HCT116 (cell line): ENCODE measurements around the gene RYR2. TPM values are rescaled to one million over a fixed set of nuclear protein-coding genes. Genes with fewer than 3 reads are reported as not detected.
"Not testable (repeated sequence)": the region's sequence is repeated elsewhere in the genome, so short reads cannot be mapped to it uniquely, and the experiment has no call there.

Experiments
- ATAC-seq: fragments of 200-7000 bp; cut with Tn5 transposase; 2 replicates; pipeline ENCODE4 v1.9.1; 2020; ENCODE audit warnings: mild to moderate bottlenecking, moderate library complexity
- BruUV-seq: library from RNA; stranded (reverse); fragments of 400-500 nt; replicated peaks from 2 replicates; lab custom pipeline; 2021; lab: Mats Ljungman, UMichigan
- CTCF ChIA-PET: fragments of 300-600 bp; sonication (Branson Sonifier 250); formaldehyde crosslinking; loops from one replicate; lab custom pipeline; 2021; ENCODE audit warnings: antibody characterized with exemption; lab: Charles Lee
- POLR2A ChIA-PET: fragments of 300-600, 350-600 bp; sonication (Branson Sonifier 250); formaldehyde crosslinking; loops from one replicate; lab custom pipeline; 2021; ENCODE audit warnings: antibody characterized with exemption; lab: Charles Lee
- RAD21 ChIA-PET, 2 experiments: fragments of 300-600 bp; sonication (Branson Sonifier 250); formaldehyde crosslinking; loops; one replicate each; lab custom pipeline; 2023; ENCODE audit warnings: low total read pairs in 2 of 2; ENCODE audit not compliant: uncharacterized antibody in 2 of 2, unreplicated experiment in 2 of 2, low non-redundant PET in 1 of 2; lab: Charles Lee
- DNase-seq: peaks from one replicate; pipeline ENCODE4 v3.0.0-alpha.2; 2010; ENCODE audit warnings: low read depth, low spot score
- H2AFZ ChIP-seq: fragments of 200-600 bp; shearing (Covaris generic), sonication (generic); 2 replicates; pipeline ENCODE4 v1.6.1; 2017; ENCODE audit warnings: low read depth, mixed run types, mixed read lengths, antibody characterized with exemption, low read length; ENCODE audit not compliant: poor library complexity, severe bottlenecking
- H3K27ac ChIP-seq: 2 replicates; pipeline ENCODE4 v1.5.1; 2012; ENCODE audit warnings: low read depth, low read length
- H3K27me3 ChIP-seq: fragments of 200-600 bp; sonication (generic); 2 replicates; pipeline ENCODE4 v1.6.1; 2016; ENCODE audit warnings: mixed run types, low read length, mixed read lengths; ENCODE audit not compliant: insufficient read depth
- H3K36me3 ChIP-seq, 2 experiments: fragments of 200-500 bp in 1 of 2; fragments of 200-600 bp in 1 of 2; sonication (Bioruptor generic) in 1 of 2; sonication (generic) in 1 of 2; 2 replicates each; pipeline versions ENCODE4 v1.5.1 to v1.6.1; 2014 to 2016; ENCODE audit warnings: low read length in 2 of 2, inconsistent platforms in 1 of 2, mixed read lengths in 1 of 2, mixed run types in 1 of 2; ENCODE audit not compliant: insufficient read depth in 2 of 2, control insufficient read depth in 1 of 2
- H3K4me1 ChIP-seq, 2 experiments: fragments of 200-600 bp in 1 of 2; sonication (generic) in 1 of 2; 2 replicates each; pipeline versions ENCODE4 v1.5.1 to v1.6.1; 2012 to 2017; ENCODE audit warnings: low read length in 2 of 2, inconsistent platforms in 1 of 2, mild to moderate bottlenecking in 1 of 2, mixed read lengths in 1 of 2, mixed run types in 1 of 2, moderate library complexity in 1 of 2; ENCODE audit not compliant: insufficient read depth in 2 of 2, control insufficient read depth in 1 of 2
- H3K4me2 ChIP-seq: fragments of 200-600 bp; sonication (generic); 2 replicates; pipeline ENCODE4 v1.6.1; 2017; ENCODE audit warnings: mixed run types, low read length, mixed read lengths
- H3K4me3 ChIP-seq, 2 experiments: fragments of 200-600 bp in 1 of 2; sonication (generic) in 1 of 2; replicated peaks in 1 of 2; 2 replicates each; pipeline ENCODE4 v1.5.1; 2011 to 2016; ENCODE audit warnings: low read length in 2 of 2, control low read depth in 1 of 2, low read depth in 1 of 2, mild to moderate bottlenecking in 1 of 2, mixed read lengths in 1 of 2, mixed run types in 1 of 2
- H3K79me2 ChIP-seq: fragments of 200-600 bp; sonication (generic); 2 replicates; pipeline ENCODE4 v1.6.1; 2017; ENCODE audit warnings: mild to moderate bottlenecking, mixed run types, low read length, moderate library complexity, mixed read lengths; ENCODE audit not compliant: insufficient read depth
- H3K9ac ChIP-seq: fragments of 200-600 bp; sonication (generic); 2 replicates; pipeline ENCODE4 v1.6.1; 2016; ENCODE audit warnings: low read length, mixed read lengths
- H3K9me2 ChIP-seq: fragments of 200-600 bp; sonication (generic), shearing (Covaris generic); 2 replicates; pipeline ENCODE4 v1.6.1; 2017; ENCODE audit warnings: mixed run types, mild to moderate bottlenecking, moderate library complexity; ENCODE audit not compliant: insufficient read depth
- H3K9me3 ChIP-seq, 2 experiments: fragments of 200-500 bp in 1 of 2; fragments of 200-600 bp in 1 of 2; sonication (Bioruptor generic) in 1 of 2; sonication (generic) in 1 of 2; 2 replicates each; pipeline ENCODE4 v1.6.1; 2014 to 2017; ENCODE audit warnings: low read length in 2 of 2, mixed read lengths in 2 of 2, inconsistent platforms in 1 of 2, low read depth in 1 of 2, mild to moderate bottlenecking in 1 of 2, mixed run types in 1 of 2, moderate library complexity in 1 of 2; ENCODE audit not compliant: control insufficient read depth in 1 of 2, insufficient read depth in 1 of 2
- H4K20me1 ChIP-seq: fragments of 200-600 bp; sonication (generic), shearing (Covaris generic); 2 replicates; pipeline ENCODE4 v1.6.1; 2017; ENCODE audit warnings: mixed run types, mild to moderate bottlenecking, moderate library complexity; ENCODE audit not compliant: insufficient read depth
- CBX3 ChIP-seq: IDR thresholded peaks from 2 replicates; pipeline ENCODE4 v1.6.1; 2012; ENCODE audit warnings: low read depth
- CTCF ChIP-seq, 3 experiments: fragments of 200-600 bp in 1 of 3; sonication (generic) in 1 of 3; IDR thresholded peaks in 2 of 3; conservative IDR thresholded peaks in 1 of 3; 2 replicates each; pipeline ENCODE4 v1.5.1; 2012 to 2017; ENCODE audit warnings: low read depth in 2 of 3, low read length in 2 of 3, antibody characterized with exemption in 1 of 3, borderline replicate concordance in 1 of 3, control low read depth in 1 of 3, mild to moderate bottlenecking in 1 of 3, mixed read lengths in 1 of 3, mixed run types in 1 of 3, moderate library complexity in 1 of 3; ENCODE audit not compliant: insufficient read depth in 1 of 3
- EGR1 ChIP-seq: IDR thresholded peaks from 2 replicates; pipeline ENCODE4 v1.6.1; 2012; ENCODE audit warnings: low read depth
- ELF1 ChIP-seq: IDR thresholded peaks from 2 replicates; pipeline ENCODE4 v1.6.1; 2012; ENCODE audit warnings: low read depth, borderline replicate concordance
- EZH2 ChIP-seq: fragments of 200-600 bp; sonication (generic); IDR thresholded peaks from 2 replicates; pipeline ENCODE4 v1.6.1; 2017; ENCODE audit warnings: antibody characterized with exemption, mixed run types
- FOSL1 ChIP-seq: IDR thresholded peaks from 2 replicates; pipeline ENCODE4 v1.6.1; 2012; ENCODE audit warnings: low read depth
- POLR2A ChIP-seq: IDR thresholded peaks from 2 replicates; pipeline ENCODE4 v1.7.0; 2011; ENCODE audit warnings: borderline replicate concordance; ENCODE audit not compliant: insufficient read depth, insufficient read length; ENCODE audit errors: extremely low read depth
- POLR2AphosphoS5 ChIP-seq: IDR thresholded peaks from 2 replicates; pipeline ENCODE4 v1.6.1; 2011; ENCODE audit warnings: mild to moderate bottlenecking, low read depth, low read length, moderate library complexity
- RAD21 ChIP-seq: IDR thresholded peaks from 2 replicates; pipeline ENCODE4 v1.6.1; 2012; ENCODE audit warnings: low read depth, mild to moderate bottlenecking
- SIN3A ChIP-seq: IDR thresholded peaks from 2 replicates; pipeline ENCODE4 v1.6.1; 2012; ENCODE audit warnings: low read depth
- SP1 ChIP-seq: IDR thresholded peaks from 2 replicates; pipeline ENCODE4 v1.6.1; 2012; ENCODE audit warnings: low read depth
- SRF ChIP-seq: IDR thresholded peaks from 2 replicates; pipeline ENCODE4 v1.6.1; 2012; ENCODE audit warnings: low read depth
- TCF7L2 ChIP-seq: IDR thresholded peaks from 2 replicates; pipeline ENCODE4 v1.7.0; 2011; ENCODE audit warnings: borderline replicate concordance, inconsistent platforms; ENCODE audit not compliant: insufficient read depth, insufficient read length; ENCODE audit errors: extremely low read depth
- ZFX ChIP-seq: fragments of 450-650 bp; IDR thresholded peaks from 2 replicates; pipeline ENCODE4 v1.6.1; 2017
- ZNF274 ChIP-seq: fragments of 200-500 bp; sonication (Bioruptor generic); IDR thresholded peaks from 2 replicates; pipeline ENCODE4 v1.6.1; 2014; ENCODE audit warnings: mild to moderate bottlenecking, low read depth, low read length, inconsistent platforms
- intact Hi-C: fragments of 100-400 bp; cut with micrococcal nuclease; formaldehyde crosslinking; loops from 2 replicates; pipeline ENCODE4 v1.10.0; 2022
- total RNA-seq: library from RNA; stranded (reverse); gene quantifications from one replicate; pipeline ENCODE4 v1.2.1, GENCODE V29; 2021; ENCODE audit not compliant: unreplicated experiment
- TF ChIP-seq, protein P1 (sequence below): IDR thresholded peaks from 2 replicates; pipeline ENCODE4 v1.6.1; 2012

The RYR2 gene
- total RNA-seq, 1 experiment from 2014 or later, result 0.02 TPM

- no peak for DNase-seq
- no peak for TF ChIP-seq SRF
- no peak for TF ChIP-seq SIN3A
- TF ChIP-seq, protein P1, sequence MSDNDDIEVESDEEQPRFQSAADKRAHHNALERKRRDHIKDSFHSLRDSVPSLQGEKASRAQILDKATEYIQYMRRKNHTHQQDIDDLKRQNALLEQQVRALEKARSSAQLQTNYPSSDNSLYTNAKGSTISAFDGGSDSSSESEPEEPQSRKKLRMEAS, result no peak
- TF ChIP-seq FOSL1, result no peak
- TF ChIP-seq ZFX, result no peak
- no peak for TF ChIP-seq SP1
- TF ChIP-seq TCF7L2, result no peak
- no peak for TF ChIP-seq CTCF (IDR thresholded peaks at IDR 0.05 in 2 of 3, conservative IDR thresholded peaks at IDR 0.05 in 1 of 3; ENCODE audit: borderline replicate concordance in 1 of 3, insufficient read depth in 1 of 3, low read depth in 2 of 3, low read length in 2 of 3)
- TF ChIP-seq POLR2AphosphoS5, result no peak
- TF ChIP-seq ZNF274, result no peak
- no peak for TF ChIP-seq CBX3
- no peak for TF ChIP-seq RAD21
- no peak for TF ChIP-seq EGR1
- no peak for TF ChIP-seq POLR2A
- TF ChIP-seq ELF1, result no peak
- no peak for TF ChIP-seq EZH2
- TF ChIP-seq, all 23 proteins: peak for 0
- Histone ChIP-seq H3K9me2 (no peaks in the 10 kb centered on the region), H3K9me3 (no peaks in the 10 kb centered on the region), H3K36me3 (no peaks in the 10 kb centered on the region), H3K79me2 (no peaks in the 10 kb centered on the region), H3K4me3 (no peak overlapping the region), H3K4me2 (no peak overlapping the region), H3K27me3 (peaks cover 3% of the 10 kb centered on the region; the same call in 1 of the 2 replicates), H4K20me1 (no peaks in the 10 kb centered on the region), H3K4me1 (no peaks in the 10 kb centered on the region), H2AFZ (no peak overlapping the region), H3K27ac (no peak overlapping the region), H3K9ac (no peak overlapping the region)
- POLR2A ChIA-PET, result no interaction called here
- no peak for ATAC-seq
- intact Hi-C loops, result no loop called here
- RAD21 ChIA-PET, result no interaction called here
- BruUV-seq, result no TSS peak
- CTCF ChIA-PET, result no interaction called here
These were observed 228.4 kb downstream of the RYR2 start for GRCh38 chr1:237270353-237270752.

DNA sequence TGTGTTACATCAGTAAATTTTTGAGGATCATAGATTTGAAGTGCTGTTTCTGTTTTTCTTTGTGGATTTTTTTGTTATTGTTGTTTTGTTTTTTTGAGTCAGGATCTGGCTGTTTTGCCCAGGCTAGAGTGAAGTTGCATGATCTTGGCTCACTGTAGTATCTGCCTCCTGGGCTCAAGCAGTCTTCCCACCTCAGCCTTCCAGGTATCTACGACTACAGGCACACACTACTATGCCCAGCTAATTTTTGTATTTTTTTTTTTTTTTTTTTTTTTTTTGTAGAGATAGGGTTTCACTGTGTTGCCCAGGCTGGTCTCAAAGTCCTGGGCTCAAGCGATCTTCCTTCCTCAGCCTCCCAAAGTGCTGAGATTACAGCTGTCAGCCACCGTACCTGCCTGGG lies 236.0 kb downstream of the RYR2 start:
- DNase-seq, H3K4me3 ChIP-seq, H3K27ac ChIP-seq, H3K4me2 ChIP-seq, H3K36me3 ChIP-seq, ATAC-seq, H3K9me3 ChIP-seq, H4K20me1 ChIP-seq, H3K27me3 ChIP-seq, POLR2A ChIA-PET, H3K9ac ChIP-seq, H3K9me2 ChIP-seq, H2AFZ ChIP-seq, H3K79me2 ChIP-seq, intact Hi-C loops, H3K4me1 ChIP-seq, CTCF ChIA-PET, RAD21 ChIA-PET, BruUV-seq: not testable (repeated sequence)
